Hematopoietic multipotent progenitor cell treated with erythropoietin and hydrocortisone succinate and interleukin-3 and kit ligand, for 6 days (in vitro differentiated cells): ENCODE results near the gene NTNG2.
"Not testable (repeated sequence)": the region's sequence is repeated elsewhere in the genome, so short reads cannot be mapped to it uniquely, and the experiment has no call there.

Experiments used
- DNase-seq: peaks from one replicate; pipeline ENCODE4 v3.0.0-alpha.2; 2015

NTNG2 gene, protein sequence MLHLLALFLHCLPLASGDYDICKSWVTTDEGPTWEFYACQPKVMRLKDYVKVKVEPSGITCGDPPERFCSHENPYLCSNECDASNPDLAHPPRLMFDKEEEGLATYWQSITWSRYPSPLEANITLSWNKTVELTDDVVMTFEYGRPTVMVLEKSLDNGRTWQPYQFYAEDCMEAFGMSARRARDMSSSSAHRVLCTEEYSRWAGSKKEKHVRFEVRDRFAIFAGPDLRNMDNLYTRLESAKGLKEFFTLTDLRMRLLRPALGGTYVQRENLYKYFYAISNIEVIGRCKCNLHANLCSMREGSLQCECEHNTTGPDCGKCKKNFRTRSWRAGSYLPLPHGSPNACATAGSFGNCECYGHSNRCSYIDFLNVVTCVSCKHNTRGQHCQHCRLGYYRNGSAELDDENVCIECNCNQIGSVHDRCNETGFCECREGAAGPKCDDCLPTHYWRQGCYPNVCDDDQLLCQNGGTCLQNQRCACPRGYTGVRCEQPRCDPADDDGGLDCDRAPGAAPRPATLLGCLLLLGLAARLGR

DNA sequence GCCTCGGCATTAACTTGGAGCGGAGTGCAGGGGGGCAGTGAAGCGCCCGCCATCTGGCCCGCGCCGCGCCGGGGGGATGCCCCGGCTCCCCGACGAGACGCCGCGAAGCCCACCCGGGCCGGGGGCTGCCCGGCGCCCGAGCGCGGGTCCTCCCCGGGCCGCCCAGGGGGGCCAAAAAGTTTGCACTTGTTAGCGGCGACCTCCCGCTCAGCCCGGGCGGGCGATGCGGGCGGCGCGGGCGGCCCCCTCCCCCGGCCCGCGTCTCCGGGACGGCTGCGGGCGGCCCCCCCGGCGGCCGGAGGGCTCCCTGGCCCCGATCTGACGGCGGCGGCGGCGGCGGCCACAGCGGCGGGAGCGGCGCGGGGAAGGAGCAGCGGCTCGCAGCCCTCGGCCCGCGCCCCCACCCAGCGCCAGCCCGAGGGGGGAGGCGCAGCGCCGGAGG is at the start of gene NTNG2:
TSS of gene NTNG2 (plus strand) at position 316 of the 442 bp plus-strand sequence. CDS start 4,774 bp downstream, outside the sequence.
- no peak for DNase-seq

DNA sequence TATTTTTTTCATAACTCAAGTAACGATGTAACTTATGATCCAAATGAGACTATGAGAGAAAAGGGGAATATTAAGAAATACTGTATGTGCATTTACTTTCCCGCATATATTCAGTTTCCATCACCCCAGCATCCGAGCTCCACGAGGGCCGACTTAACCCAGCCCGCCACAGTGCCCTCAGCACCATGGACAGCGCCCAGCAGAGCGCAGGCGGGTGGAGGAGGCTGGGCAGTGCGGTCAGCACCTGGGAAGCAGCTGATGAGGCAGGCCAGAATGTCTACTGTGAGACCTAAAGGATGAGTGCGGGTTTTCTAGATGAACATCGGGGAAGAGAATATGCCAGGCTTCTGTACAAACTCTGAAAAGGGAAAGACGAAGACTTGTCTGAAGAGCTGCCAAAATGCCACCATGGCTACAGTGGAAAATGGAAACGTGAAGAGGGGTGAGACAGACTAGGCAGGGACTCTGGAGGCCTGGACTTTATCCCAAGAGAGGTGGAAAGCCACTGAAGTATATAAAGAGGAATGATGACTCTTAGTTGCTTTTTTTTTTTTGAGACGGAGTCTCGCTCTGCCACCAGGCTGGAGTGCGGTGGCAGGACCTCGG is 47.7 kb upstream of the NTNG2 start:
- DNase-seq: peak; percentile 68

DNA sequence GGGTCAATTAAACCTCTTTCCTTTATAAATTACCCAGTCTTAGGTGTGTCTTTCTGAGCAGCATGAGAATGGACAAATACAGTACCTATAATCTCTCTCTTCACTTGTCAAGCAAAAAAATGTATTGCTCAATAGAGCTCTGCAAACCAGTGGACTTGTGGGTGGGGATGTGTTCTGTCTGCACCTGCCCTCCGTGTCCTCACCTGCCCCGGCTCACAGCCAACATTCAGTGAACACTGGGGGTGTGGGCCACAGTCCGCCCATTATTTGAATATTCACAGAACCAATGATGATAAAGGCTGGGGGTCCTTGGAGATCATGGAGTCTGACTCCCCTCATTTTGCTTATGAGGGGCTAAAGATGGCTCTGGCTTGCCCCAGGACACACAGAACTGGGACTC is 45.3 kb upstream of the NTNG2 start:
- DNase-seq: no peak

DNA sequence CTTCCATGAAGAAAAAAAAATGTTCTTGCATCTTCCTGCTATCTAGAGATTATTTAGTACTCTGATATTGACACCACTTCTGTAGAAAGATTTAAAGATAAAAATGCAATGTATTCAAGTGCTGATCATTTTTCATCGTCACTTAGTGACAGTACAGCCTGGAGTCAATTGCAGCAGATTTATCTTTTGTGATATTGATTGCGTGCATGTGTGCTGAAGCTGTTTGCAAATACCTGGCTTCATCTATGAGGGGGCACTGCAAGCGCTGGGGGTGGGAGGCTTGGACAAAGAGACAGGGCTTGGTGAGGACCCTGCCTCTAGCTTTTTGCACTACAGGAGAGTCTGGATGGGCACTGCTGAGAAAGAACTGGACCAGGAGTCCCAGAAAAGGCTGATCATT is 44.2 kb upstream of the NTNG2 start:
- DNase-seq: no peak

DNA sequence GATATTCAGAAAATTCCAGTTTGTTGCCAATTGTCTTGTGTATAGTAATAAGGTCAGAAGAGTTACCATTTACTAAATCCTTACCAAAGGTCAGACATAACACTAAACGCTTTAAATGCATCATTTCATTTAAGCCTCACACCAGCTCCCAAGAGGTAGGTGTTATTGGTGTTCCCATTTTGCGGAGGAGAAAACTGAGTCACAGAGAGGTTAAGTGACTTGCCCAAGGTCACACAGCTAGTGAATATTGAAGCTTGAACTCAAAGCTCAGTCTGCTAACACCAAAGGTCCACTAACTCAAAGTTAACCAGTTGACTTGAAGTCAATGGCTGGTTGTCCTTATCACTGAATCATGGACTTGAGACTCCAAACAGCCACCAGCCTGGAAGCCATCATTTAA is 40.8 kb upstream of the NTNG2 start:
- DNase-seq: no peak

DNA sequence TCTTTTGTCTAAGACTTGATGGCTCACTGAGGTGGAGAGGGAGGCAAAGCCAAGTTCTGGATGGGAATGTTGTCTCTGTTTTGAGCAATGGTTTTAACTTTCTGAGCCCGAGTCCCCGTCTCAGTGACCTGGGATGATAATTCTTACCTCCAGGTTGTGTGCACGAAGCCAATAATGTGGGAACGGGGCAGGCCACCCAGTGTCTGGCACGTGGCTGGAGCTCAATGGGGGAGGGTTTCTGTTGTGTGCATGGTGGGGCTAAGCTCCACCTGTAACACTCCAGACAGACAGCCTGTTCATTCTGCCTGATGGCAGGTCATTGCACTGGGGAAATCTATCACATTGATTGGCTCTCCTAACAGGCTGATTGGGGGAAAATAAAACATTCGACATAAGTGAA is 37.1 kb upstream of the NTNG2 start:
- DNase-seq: no peak

DNA sequence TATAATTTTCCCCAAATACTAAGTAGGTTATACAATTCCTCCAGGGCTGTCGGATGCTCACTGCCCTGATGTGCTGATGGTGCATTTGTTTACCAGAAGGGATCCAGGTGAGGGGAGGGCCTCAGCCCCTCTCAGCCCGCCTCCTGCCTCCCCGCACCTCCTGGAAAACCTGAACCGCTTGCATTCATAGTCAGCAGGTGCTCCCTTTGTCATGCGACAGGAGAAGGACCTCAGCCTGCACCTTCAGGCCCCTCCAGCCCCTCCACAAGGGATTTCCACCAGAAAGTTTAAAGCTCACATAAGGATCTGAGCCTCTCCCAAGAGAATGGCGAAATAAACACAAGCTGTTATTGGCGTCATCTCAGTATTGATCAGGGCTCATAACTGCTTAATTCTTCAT is 36.5 kb upstream of the NTNG2 start:
- no peak for DNase-seq

DNA sequence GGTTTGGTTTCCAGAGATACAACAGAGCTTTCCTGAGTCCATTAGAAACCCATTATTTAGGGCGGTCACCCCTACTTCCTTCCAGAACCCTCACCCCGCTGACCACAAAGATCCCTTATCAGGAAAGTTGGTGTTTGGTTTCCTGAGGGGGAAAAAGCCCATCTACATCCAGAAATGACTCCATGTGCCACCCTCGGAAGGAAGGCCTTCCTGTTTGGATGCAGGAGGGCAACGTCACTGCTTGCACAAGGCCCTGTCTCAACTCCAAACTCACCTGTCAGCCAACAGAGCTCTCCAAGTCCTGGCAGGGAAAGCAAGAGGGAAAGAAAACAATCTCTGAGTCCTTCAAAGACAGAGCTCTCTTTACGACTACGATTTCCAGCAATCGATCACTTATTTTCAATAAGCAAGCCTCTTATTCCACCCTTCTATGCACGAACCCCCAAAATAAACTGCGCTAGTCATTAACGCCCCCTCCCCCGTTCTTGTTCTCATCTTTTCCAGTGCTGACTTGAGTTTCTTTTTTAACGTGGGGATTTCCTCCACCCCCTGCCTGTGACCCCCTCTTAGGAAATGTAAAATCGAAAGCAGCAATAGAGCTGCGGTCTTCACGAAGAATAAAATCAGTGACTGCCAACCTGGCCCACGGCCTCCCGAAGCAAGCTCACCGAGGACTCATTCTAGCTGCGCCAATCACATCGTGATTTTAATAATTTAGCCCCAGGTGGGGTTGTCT is 35.7 kb upstream of the NTNG2 start:
- peak; percentile 9 for DNase-seq

DNA sequence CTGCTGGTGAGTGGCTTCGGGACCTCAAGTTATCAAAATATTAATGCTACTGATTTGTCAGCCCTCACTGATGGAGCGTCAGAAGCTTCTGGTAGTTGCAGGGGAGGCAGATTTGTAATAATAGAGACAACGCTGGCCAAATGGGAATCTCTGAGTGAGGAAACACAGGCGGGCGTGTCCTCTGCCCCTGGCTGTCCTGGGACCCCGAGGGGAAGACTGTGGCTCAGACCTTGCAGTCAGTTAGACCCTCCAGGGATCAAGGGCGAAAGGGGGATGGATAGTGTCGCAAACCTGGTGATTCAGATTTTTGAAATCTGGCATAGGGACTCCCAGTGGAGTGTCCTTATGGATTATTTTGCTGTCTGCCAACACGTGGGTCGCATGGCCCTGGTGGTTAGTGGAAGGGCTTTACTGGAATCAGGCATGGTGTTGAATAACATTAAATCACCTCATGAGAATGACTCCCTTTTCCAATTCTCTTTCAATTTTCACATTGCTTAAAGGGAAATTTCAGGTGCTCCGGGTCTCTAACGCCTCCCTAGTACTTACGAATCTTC is 35.1 kb upstream of the NTNG2 start:
- DNase-seq: no peak

DNA sequence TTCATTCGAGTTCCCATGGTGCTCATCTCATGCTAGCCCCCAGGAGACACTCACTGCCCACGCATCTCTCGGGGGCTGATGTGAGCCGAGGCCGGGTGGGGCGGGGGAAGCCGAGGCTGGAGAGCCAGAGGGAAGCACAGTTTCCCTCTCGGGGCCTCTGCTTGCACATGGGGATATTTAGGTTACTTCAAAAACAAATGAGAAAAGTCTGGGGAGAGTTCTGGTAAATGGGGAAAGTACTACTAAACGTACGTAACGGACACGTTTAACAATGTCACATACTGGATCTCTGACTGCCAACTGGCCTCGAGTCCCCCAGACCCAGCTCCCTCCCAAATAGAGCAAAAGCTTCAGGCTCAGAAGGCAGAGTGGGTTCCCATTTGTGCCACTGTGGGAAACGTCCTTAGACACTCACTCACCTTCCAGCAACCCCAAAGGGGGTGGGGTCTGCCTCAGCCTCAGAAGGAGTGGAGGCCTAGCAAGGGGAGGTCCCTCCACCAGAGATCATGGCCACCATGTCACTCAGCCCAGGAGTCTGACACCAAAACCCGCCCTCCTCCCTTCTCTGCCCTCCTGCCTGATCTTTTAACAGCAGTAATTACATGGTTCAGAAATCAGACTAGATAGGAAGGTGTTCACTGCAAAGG is 33.8 kb upstream of the NTNG2 start:
- DNase-seq: no peak

DNA sequence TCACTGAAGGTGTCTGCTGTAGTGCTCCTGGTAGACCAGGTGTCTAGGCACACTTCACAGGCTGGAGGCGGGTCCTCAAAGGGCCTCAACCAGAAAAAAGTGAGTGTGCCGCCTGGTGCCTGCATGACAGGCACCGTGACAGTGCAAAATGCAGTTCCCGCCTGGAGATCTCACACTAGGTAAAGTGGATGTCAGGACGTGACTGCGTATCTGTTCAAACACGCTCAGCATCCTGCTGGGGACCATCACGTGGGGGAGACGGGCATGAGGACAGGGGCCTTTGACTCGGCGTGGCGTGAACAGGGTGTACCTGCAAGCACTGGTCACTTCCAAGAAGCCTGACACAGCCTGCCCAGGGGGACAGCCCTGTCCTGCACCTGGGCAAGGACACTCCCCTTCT is 32.3 kb upstream of the NTNG2 start:
- DNase-seq: no peak

DNA sequence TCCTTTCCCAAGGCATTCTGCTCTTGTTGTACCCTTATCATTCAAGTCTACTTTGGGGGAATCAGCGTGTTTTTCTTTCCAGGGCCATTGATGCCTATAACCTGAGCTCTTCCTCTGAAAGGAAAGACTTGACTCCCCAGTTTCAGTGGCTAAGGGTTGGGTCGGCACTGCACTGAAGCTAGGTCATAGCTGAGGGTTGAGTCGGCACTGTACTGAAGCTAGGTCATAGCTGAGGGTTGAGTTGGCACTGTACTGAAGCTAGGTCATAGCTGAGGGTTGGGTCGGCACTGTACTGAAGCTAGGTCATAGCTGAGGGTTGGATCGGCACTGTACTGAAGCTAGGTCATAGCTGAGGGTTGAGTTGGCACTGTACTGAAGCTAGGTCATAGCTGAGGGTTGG is 27.8 kb upstream of the NTNG2 start:
- not testable (repeated sequence) for DNase-seq

DNA sequence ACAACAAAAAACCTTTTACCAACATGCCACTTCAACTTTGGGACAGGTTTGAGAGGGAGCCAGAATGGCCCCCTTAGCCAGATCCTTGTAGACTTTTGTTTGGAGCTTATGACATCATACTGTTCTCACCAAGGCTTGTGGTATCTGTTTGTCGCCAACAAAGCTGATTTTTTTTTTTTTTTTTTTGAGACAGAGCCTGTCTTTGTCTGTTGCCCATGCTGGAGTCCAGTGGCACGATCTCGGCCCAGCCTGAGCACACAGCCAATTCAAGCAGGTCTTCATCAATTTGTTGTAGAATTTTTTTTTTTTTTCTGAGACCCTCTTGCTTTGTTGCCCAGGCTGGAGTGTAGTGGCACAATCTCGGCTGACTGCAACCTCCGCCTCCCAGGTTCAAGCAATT is 26.4 kb upstream of the NTNG2 start:
- no peak for DNase-seq

DNA sequence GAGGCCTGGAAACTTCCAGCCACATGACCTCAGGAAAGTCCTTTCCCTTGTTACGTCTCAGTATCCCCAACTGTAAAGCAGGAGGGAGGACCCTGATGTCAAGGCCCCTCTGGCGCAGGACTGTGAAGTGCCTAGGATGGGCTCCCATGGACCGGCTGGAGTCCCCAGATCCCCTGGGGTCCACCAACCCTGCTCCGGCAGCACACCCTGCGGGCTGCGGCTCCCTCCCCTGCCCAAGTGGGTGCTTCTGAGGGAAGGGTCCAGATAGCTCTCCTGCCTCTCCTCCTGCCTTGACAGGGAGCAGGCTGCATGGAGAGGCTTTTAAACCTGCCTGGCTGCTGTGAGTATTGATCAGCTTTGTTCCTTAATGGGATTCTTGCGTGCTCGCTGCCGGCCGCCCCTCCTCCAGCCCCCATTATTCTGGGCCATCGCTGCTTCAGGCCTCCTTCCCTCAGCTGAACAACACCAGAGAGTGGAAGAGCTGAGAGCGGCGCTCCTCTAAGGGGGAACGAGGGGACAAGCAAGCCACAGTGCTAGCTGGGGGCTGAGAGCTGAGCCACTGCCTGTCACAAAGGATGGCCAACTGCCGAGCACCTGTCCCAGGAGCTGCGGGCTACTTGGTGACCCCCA is 25.6 kb upstream of the NTNG2 start:
- no peak for DNase-seq

DNA sequence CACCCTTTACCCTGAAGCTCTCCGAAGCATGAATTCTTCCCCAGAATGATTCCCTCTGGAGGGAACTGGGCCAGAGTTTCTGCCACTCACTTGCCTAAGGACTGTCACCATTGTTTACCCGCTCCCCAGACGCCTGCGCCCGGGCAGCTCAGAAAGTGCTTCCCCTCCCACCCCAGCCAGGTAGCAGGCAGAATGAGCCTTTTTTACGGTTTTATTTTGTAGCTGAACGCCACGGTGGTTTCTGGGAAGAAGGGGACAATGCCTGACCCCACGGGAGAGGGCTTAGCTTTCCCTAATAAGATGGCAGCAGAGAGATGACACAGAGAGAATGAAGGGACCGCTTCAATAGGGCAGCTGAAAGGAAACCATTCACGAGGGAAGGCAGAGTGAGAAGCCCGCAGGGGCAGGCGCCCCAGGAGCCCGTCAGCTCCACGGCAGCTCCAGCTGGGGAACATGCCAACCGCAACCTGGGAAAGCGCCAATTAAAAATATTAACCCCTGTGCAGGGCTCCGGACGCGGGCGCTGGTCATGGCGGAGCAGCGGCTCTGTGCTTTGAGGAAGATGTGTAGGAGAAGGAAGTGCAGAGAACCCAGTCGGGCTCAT is 20.4 kb upstream of the NTNG2 start:
- DNase-seq: no peak

DNA sequence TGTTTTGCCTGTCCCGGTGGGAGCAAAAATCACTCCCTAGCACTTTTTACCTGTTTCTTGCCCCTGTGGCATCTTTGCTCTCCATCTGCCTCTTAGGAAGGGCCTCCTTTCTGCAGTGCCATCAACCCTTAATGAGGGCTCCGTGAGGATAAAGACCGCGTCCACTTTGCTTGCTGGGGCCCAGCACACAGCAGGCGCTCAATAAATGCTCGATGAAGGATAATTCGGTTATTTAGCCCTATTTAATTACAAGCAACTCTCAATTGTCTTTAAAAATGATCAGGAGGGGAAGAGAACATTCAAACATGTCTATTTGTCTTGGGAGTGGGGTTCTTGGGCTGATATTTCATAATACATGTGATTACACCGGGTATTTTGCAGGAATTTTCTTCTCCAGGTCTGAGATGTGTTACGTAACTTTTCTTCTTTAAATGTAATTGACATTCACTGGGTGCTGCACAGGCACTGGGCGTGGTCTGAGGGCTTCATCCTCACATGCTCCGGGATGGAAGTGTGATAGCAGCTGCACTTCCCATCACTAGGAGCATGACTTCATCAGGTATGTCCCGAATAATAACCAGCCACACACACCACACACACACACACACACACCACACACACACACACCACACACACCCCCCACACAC is 19.8 kb upstream of the NTNG2 start:
- no peak for DNase-seq

DNA sequence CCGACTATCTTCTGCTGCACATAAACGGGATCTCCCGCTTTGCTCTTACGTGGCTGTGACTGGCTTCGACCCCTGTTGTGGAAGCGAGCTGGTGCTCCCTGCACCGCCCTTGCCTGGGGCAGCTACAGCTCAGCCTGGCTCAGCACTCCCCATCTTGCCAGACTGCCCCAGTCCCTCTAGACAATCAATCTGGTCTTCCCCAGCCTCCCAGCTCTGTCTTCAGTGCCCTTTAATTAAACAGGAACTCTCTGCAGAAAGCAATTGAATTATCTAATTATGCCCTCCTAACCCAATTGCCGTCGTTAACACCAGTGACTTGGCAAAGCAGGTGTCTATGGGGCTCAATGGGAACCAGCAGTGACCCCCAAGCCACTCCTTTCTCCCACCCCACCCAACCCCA is 18.9 kb upstream of the NTNG2 start:
- DNase-seq: no peak

DNA sequence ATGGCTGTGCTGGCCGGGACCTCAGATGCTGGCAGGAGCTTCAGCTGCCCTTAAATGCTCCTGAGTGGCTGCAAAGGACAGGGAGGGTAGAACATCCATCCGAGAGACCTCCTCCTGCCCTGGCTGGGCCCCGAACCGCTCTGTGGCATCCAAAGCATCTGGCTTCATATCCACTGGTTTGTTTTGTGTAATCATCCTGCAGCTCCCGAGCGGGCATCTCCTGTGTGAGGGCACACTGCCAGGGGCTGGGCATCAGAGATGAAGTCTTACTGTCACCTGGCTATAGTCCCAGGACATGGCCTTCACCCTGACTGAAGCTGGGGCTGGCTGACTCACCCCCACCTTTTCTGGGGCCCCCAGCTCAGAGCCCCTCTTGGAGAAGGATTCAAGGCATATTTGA is 18.5 kb upstream of the NTNG2 start:
- no peak for DNase-seq

DNA sequence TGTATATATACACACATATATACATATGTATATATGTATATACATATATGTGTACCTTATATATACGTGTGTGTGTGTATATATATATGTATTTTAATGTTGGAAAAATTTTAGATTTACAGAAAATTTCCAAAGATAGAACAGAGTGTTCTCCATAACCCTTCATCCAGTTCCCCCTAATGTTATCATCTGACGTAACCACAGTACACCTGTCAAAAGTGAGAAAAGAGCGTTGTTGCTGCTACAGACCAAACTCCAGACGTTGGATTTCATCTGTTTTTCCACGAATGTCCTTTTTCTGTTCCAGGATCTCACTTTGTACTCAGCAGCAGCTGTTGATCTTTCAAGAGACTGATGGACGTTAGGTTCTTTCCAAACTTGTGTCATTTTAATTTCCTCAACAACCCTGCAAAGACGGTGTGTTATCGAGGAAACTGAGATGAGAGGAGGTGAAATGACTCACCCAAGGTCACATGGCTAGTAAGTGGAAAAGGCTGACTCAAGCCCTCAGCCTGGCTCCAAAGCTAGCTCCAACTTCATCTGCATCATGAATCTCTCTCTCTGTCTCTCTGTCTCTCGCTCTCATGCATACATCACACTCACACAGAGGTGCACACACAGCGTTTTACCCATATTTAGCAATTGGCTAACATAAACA is 17.0 kb upstream of the NTNG2 start:
- no peak for DNase-seq

DNA sequence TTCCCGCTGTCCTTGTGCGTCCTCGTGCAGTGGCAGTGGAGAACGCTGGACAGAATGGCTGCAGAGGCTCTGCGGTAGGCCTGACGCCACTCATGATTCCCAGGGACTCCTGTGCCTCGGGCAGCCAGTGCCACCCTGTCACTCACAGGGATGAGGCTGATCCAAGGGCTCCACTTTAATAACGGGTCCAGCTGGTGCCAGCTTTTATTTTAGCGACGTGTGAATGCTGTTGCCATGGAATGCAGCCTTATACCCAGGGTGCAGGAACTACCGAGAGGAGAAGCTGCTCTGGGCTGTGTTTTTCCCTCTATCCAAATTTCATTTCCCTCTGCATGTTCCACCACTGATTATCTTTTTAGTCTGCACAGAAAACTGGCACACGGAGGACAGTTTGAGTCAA is 15.8 kb upstream of the NTNG2 start:
- no peak for DNase-seq

DNA sequence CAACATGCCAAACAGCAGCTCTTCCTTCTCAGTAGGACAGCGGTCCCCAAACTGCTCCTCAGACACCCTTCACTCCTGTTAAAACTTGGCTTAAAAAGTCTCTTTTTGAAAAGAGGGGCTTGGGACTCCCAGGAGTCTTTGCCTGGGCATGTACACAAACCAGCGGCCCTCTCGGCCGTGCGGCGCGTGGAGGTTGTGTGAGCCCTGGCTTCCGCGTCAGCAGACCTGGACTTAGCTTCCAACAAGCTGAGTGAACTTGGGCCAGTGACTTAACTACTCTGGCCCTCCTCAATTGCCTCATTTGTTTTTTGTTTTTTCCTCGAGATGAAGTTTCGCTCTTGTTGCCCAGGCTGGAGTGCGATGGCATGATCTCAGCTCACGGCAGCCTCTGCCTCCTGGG is 15.3 kb upstream of the NTNG2 start:
- no peak for DNase-seq
